ES-I3 (cell line): Measurements from ENCODE around the gene GALT.

Experiments used
- H3K36me3 ChIP-seq: 2 replicates; pipeline ENCODE4 v1.6.1; 2013; ENCODE audit warnings: mild to moderate bottlenecking, low read length, control low read depth, moderate library complexity; ENCODE audit not compliant: insufficient read depth
- H3K4me1 ChIP-seq: 2 replicates; pipeline ENCODE4 v1.6.1; 2013; ENCODE audit warnings: mild to moderate bottlenecking, control low read depth, low read length; ENCODE audit not compliant: insufficient read depth
- H3K9ac ChIP-seq: 2 replicates; pipeline ENCODE4 v1.6.1; 2013; ENCODE audit warnings: low read depth, mild to moderate bottlenecking, low read length, moderate library complexity
- H3K9me3 ChIP-seq: 2 replicates; pipeline ENCODE4 v1.6.1; 2013; ENCODE audit warnings: mild to moderate bottlenecking, low read length, moderate library complexity; ENCODE audit not compliant: control insufficient read depth, insufficient read depth

GALT gene

GRCh38 chr9:34646211-34647083 is at the start of gene GALT:
TSS of gene GALT (plus strand) at chr9:34646675. CDS start at chr9:34646705, 30 bp downstream.
- no peaks in the 10 kb centered on the region for H3K9me3 ChIP-seq
- H3K4me1 ChIP-seq, result peaks cover 22% of the 10 kb centered on the region
- no peaks in the 10 kb centered on the region for H3K36me3 ChIP-seq
- peak within 1 kb of the TSS; percentile 74 for H3K9ac ChIP-seq

- Histone ChIP-seq H3K9me3 (no peaks in the 10 kb centered on the region), H3K36me3 (no peaks in the 10 kb centered on the region), H3K9ac (no peak overlapping the region), H3K4me1 (peaks cover 11% of the 10 kb centered on the region; the same call in 1 of the 2 replicates)
Measured at GRCh38 chr9:34599546-34599945, 46.9 kb upstream of the GALT start.

- Histone ChIP-seq H3K36me3 (no peaks in the 10 kb centered on the region), H3K9me3 (no peaks in the 10 kb centered on the region), H3K9ac (no peak overlapping the region), H3K4me1 (peaks cover 11% of the 10 kb centered on the region; the same call in 1 of the 2 replicates)
Measured at GRCh38 chr9:34600908-34601307, 45.6 kb upstream of the GALT start.

GRCh38 chr9:34601937-34602573 is 44.4 kb upstream of the GALT start:
- Histone ChIP-seq H3K9me3 (no peaks in the 10 kb centered on the region), H3K4me1 (peaks cover 11% of the 10 kb centered on the region; the same call in 1 of the 2 replicates), H3K9ac (no peak overlapping the region), H3K36me3 (no peaks in the 10 kb centered on the region)

- Histone ChIP-seq H3K4me1 (peaks cover 11% of the 10 kb centered on the region; the same call in 1 of the 2 replicates), H3K36me3 (no peaks in the 10 kb centered on the region), H3K9ac (no peak overlapping the region), H3K9me3 (no peaks in the 10 kb centered on the region)
Measured at GRCh38 chr9:34603610-34604231, 42.8 kb upstream of the GALT start.

- H3K36me3 ChIP-seq, result no peaks in the 10 kb centered on the region
- H3K4me1 ChIP-seq, result peaks cover 11% of the 10 kb centered on the region; the same call in 1 of the 2 replicates
- no peak overlapping the region for H3K9ac ChIP-seq
- no peaks in the 10 kb centered on the region for H3K9me3 ChIP-seq
Measured at GRCh38 chr9:34606190-34606589, 40.3 kb upstream of the GALT start.

- Histone ChIP-seq H3K36me3 (no peaks in the 10 kb centered on the region), H3K9me3 (no peaks in the 10 kb centered on the region), H3K9ac (no peak overlapping the region), H3K4me1 (peaks cover 10% of the 10 kb centered on the region; the same call in 1 of the 2 replicates)
Measured at GRCh38 chr9:34606905-34607304, 39.6 kb upstream of the GALT start.

- H3K4me1 ChIP-seq, result peaks cover 5% of the 10 kb centered on the region; the same call in 1 of the 2 replicates
- no peak overlapping the region for H3K9ac ChIP-seq
- H3K9me3 ChIP-seq, result no peaks in the 10 kb centered on the region
- no peaks in the 10 kb centered on the region for H3K36me3 ChIP-seq
Measured at GRCh38 chr9:34607331-34607730, 39.1 kb upstream of the GALT start.

GRCh38 chr9:34610434-34611206 is 35.9 kb upstream of the GALT start:
- H3K9me3 ChIP-seq, result no peaks in the 10 kb centered on the region
- H3K9ac ChIP-seq, result peak overlapping the region; percentile 79; the same call in 1 of the 2 replicates
- no peaks in the 10 kb centered on the region for H3K36me3 ChIP-seq
- H3K4me1 ChIP-seq, result no peaks in the 10 kb centered on the region

GRCh38 chr9:34611251-34611810 is 35.1 kb upstream of the GALT start:
- no peaks in the 10 kb centered on the region for H3K4me1 ChIP-seq
- peak overlapping the region; percentile 79 for H3K9ac ChIP-seq
- no peaks in the 10 kb centered on the region for H3K36me3 ChIP-seq
- no peaks in the 10 kb centered on the region for H3K9me3 ChIP-seq

GRCh38 chr9:34611811-34612787 is 34.4 kb upstream of the GALT start, which contains the start of gene RPP25L:
TSS of gene RPP25L (minus strand) at chr9:34612097. CDS start at chr9:34611296, 801 bp downstream.
- Histone ChIP-seq H3K9me3 (no peaks in the 10 kb centered on the region), H3K36me3 (no peaks in the 10 kb centered on the region), H3K4me1 (no peaks in the 10 kb centered on the region), H3K9ac (peak within 1 kb of the TSS; percentile 79)

GRCh38 chr9:34612788-34613390 is 33.6 kb upstream of the GALT start:
- Histone ChIP-seq H3K9ac (peak overlapping the region; percentile 79; the same call in 1 of the 2 replicates), H3K36me3 (no peaks in the 10 kb centered on the region), H3K9me3 (no peaks in the 10 kb centered on the region), H3K4me1 (no peaks in the 10 kb centered on the region)
